ENCODE results near the gene IQCK.

IQCK gene

DNA sequence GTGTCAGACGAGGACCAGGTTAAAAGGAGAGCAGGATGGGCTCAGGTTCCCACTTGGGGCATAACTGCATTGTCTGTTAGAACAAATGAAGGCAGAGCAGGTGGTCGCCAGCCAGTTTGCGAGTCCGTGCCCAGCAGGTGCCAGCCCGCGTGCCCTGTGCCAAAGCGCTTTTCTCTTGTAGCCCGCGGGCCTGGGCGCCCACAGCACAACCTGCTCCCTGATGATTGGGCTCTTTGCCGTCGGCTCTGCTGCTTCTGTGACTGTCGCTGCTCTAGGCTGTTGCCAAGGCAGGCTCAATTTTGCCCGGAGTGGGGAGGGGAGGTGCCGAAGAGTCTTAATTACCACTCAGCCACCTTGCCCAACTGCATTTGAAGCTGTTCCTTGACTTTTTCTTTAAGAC lies 21.1 kb upstream of the IQCK start:
- no peaks in the 10 kb centered on the region for H3K36me3 ChIP-seq (ENCODE audit: low read length)
- H3K27ac ChIP-seq (ENCODE audit: low read depth, low read length), result no peak overlapping the region
- H3K4me2 ChIP-seq (ENCODE audit: low read depth, low read length, poor library complexity, severe bottlenecking), result no peak overlapping the region

GRCh38 chr16:19697756-19698318 lies 20.2 kb upstream of the IQCK start:
- H3K9me2 ChIP-seq (replicated peaks; ENCODE audit: insufficient read depth, low read length), result no peaks in the 10 kb centered on the region
- TF ChIP-seq EZH2phosphoT487 (conservative IDR thresholded peaks at IDR 0.05; ENCODE audit: low read length), result no peak
- TF ChIP-seq CTCF (IDR thresholded peaks at IDR 0.05; ENCODE audit: insufficient read depth, low read length, poor library complexity, severe bottlenecking), result no peak
- no peak overlapping the region for H3K4me2 ChIP-seq (ENCODE audit: low read depth, low read length, poor library complexity, severe bottlenecking)
- H3K9me3 ChIP-seq (ENCODE audit: insufficient read depth, low read length), result no peaks in the 10 kb centered on the region
- H3K27ac ChIP-seq (ENCODE audit: low read depth, low read length), result no peak overlapping the region
- H4K20me1 ChIP-seq (ENCODE audit: low read depth, low read length), result no peaks in the 10 kb centered on the region
- no peaks in the 10 kb centered on the region for H3K36me3 ChIP-seq (ENCODE audit: low read length)
- H3K27me3 ChIP-seq (ENCODE audit: low read length), result no peaks in the 10 kb centered on the region
- H3K9ac ChIP-seq (ENCODE audit: low read length), result no peak overlapping the region
- no peak overlapping the region for H3K4me3 ChIP-seq (ENCODE audit: insufficient read depth, low read length, poor library complexity, severe bottlenecking)
- no peak overlapping the region for H2AFZ ChIP-seq (ENCODE audit: low read depth, low read length, severe bottlenecking)
- no peaks in the 10 kb centered on the region for H3K79me2 ChIP-seq (ENCODE audit: insufficient read depth, low read length)
- H3F3A ChIP-seq (ENCODE audit: insufficient read depth), result no peaks in the 10 kb centered on the region

More for the DNA sequence above, 21.1 kb upstream of the IQCK start:
- H3K4me3 ChIP-seq (ENCODE audit: insufficient read depth, low read length, poor library complexity, severe bottlenecking), result no peak overlapping the region
- no peaks in the 10 kb centered on the region for H3K79me2 ChIP-seq (ENCODE audit: insufficient read depth, low read length)
- no peaks in the 10 kb centered on the region for H4K20me1 ChIP-seq (ENCODE audit: low read depth, low read length)
- no peaks in the 10 kb centered on the region for H3K27me3 ChIP-seq (ENCODE audit: low read length)
- no peaks in the 10 kb centered on the region for H3K9me3 ChIP-seq (ENCODE audit: insufficient read depth, low read length)
- H3K9ac ChIP-seq (ENCODE audit: low read length), result no peak overlapping the region
- H3K9me2 ChIP-seq (replicated peaks; ENCODE audit: insufficient read depth, low read length), result no peaks in the 10 kb centered on the region
- TF ChIP-seq CTCF (IDR thresholded peaks at IDR 0.05; ENCODE audit: insufficient read depth, low read length, poor library complexity, severe bottlenecking), result no peak
- H2AFZ ChIP-seq (ENCODE audit: low read depth, low read length, severe bottlenecking), result no peak overlapping the region
- H3F3A ChIP-seq (ENCODE audit: insufficient read depth), result no peaks in the 10 kb centered on the region

DNA sequence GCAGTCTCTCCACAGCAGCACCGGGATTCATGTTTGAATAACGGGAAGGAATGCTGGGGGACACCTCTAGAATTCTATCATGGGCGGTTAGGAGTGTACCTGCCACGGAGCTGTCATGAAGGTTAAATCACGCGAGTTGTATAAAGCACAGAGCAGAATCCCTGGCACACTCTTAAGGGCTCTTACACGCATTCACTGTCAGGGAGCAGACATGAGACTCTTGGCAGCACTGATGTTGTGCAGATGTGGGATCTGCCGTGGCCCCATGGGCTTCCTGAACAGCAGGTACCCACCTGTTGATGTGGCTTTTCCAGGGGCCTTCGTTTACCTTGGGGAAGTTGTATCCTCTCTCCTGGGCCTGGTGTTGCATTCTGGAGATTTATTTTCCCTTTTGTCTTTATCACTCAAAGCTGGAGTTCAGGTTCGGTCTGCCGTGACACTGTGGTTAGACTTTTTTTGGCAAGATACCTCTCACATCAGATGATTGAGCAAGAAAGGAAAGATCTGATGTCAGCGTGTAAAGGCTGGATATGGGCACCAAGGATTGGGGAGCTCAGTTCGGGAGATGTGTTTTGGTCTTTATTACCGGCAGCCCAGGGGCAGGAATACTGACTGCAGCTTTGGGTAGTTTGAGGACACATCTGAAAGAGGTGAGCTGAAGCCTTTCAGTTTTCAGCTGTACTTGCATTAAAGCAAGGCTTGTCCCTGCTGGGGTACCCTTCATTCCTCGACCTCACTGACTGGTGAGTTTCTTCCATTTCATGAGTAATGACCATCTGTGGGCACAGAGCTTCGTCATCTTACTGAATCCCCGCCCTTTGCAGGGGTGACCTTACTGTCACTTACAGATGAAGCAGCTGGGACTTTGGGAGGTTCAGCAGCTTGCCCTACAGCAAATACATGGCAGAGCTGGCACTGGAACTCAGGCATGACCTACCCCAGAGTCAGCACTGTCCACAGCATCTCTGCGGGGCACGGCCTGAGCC lies 19.3 kb upstream of the IQCK start:
- Histone ChIP-seq H3K79me2 (ENCODE audit: insufficient read depth, low read length) (no peaks in the 10 kb centered on the region), H3K9me2 (replicated peaks; ENCODE audit: insufficient read depth, low read length) (no peaks in the 10 kb centered on the region), H3K9me3 (ENCODE audit: insufficient read depth, low read length) (no peaks in the 10 kb centered on the region), H4K20me1 (ENCODE audit: low read depth, low read length) (no peaks in the 10 kb centered on the region), H3K27ac (ENCODE audit: low read depth, low read length) (no peak overlapping the region), H3K4me2 (ENCODE audit: low read depth, low read length, poor library complexity, severe bottlenecking) (no peak overlapping the region), H2AFZ (ENCODE audit: low read depth, low read length, severe bottlenecking) (no peak overlapping the region), H3K9ac (ENCODE audit: low read length) (no peak overlapping the region), H3K4me3 (ENCODE audit: insufficient read depth, low read length, poor library complexity, severe bottlenecking) (no peak overlapping the region), H3K27me3 (ENCODE audit: low read length) (no peaks in the 10 kb centered on the region), H3F3A (ENCODE audit: insufficient read depth) (no peaks in the 10 kb centered on the region), H3K36me3 (ENCODE audit: low read length) (no peaks in the 10 kb centered on the region)
- TF ChIP-seq CTCF (IDR thresholded peaks at IDR 0.05; ENCODE audit: insufficient read depth, low read length, poor library complexity, severe bottlenecking) (no peak), EZH2phosphoT487 (conservative IDR thresholded peaks at IDR 0.05; ENCODE audit: low read length) (no peak)

Data from SU-DHL-6 (cell line).